GM12878 (cell line): ENCODE data around the gene NBPF3. TPM values are rescaled to one million over a fixed set of nuclear protein-coding genes. Genes with fewer than 3 reads are reported as not detected.
"Not testable (repeated sequence)": the region's sequence is repeated elsewhere in the genome, so short reads cannot be mapped to it uniquely, and the experiment has no call there.

Experiments used
- ATAC-seq: fragments of 200-7000 bp; cut with Tn5 transposase; 3 replicates; pipeline ENCODE4 v1.9.1; 2020; ENCODE audit warnings: mild to moderate bottlenecking, moderate library complexity
- BruUV-seq: library from RNA; stranded (reverse); fragments of 400-500 nt; replicated peaks from 2 replicates; lab custom pipeline; 2021; lab: Mats Ljungman, UMichigan
- CTCF ChIA-PET: fragments of 300-600 bp; sonication (Branson Sonifier 250); formaldehyde crosslinking; extraction: SDS; loops from one replicate; lab custom pipeline; 2021; ENCODE audit warnings: inconsistent platforms; lab: Yijun Ruan, JAX
- POLR2A ChIA-PET: fragments of 350-600 bp; formaldehyde crosslinking; extraction: SDS; loops from one replicate; lab custom pipeline; 2021; ENCODE audit warnings: inconsistent platforms; lab: Charles Lee
- RAD21 ChIA-PET: fragments of 300-600 bp; sonication (Branson Sonifier 250); formaldehyde crosslinking; loops from one replicate; lab custom pipeline; 2023; ENCODE audit warnings: antibody characterized with exemption; ENCODE audit not compliant: unreplicated experiment; lab: Charles Lee
- SMC1A ChIA-PET: fragments of 300-600 bp; sonication (Branson Sonifier 250); formaldehyde crosslinking; loops from one replicate; lab custom pipeline; 2023; ENCODE audit not compliant: unreplicated experiment, uncharacterized antibody; lab: Charles Lee
- DNase-seq: peaks from one replicate; pipeline ENCODE4 v3.0.0-alpha.2; 2011; ENCODE audit warnings: low read depth, low spot score
- FAIRE-seq: peaks from 3 replicates; lab custom pipeline; 2011; peaks lifted over from hg19 to GRCh38; lab: Jason Lieb, UNC
- H2AFZ ChIP-seq: 2 replicates; pipeline ENCODE4 v1.6.0; 2011; ENCODE audit warnings: low read depth, low read length, control low read depth; ENCODE audit not compliant: control insufficient read depth
- H3K27ac ChIP-seq: 2 replicates; pipeline ENCODE4 v1.5.1; 2011; ENCODE audit warnings: control low read depth; ENCODE audit not compliant: control insufficient read depth, insufficient read depth
- H3K27me3 ChIP-seq, 2 experiments: replicated peaks in 1 of 2; 2 replicates each; pipeline versions ENCODE4 v1.6.0 to v1.6.1; 2011; ENCODE audit warnings: low read length in 1 of 2; ENCODE audit not compliant: control insufficient read depth in 2 of 2, insufficient read depth in 2 of 2
- H3K36me3 ChIP-seq, 2 experiments: 2 replicates each; pipeline ENCODE4 v1.5.1; 2011; ENCODE audit warnings: low read length in 1 of 2; ENCODE audit not compliant: control insufficient read depth in 2 of 2, insufficient read depth in 2 of 2
- H3K4me1 ChIP-seq: 2 replicates; pipeline ENCODE4 v1.6.1; 2011; ENCODE audit warnings: mild to moderate bottlenecking, low read length, moderate library complexity, mixed read lengths; ENCODE audit not compliant: control insufficient read depth, insufficient read depth
- H3K4me2 ChIP-seq: 2 replicates; pipeline ENCODE4 v1.6.0; 2011; ENCODE audit warnings: control low read depth; ENCODE audit not compliant: control insufficient read depth, insufficient read depth
- H3K4me3 ChIP-seq: fragments of 200-600 bp; sonication (generic); 2 replicates; pipeline ENCODE4 v1.5.1; 2016
- H3K79me2 ChIP-seq: 2 replicates; pipeline ENCODE4 v1.6.0; 2011; ENCODE audit warnings: low read length; ENCODE audit not compliant: control insufficient read depth, insufficient read depth
- H3K9ac ChIP-seq: 2 replicates; pipeline ENCODE4 v1.8.0; 2011; ENCODE audit warnings: low read length, control low read depth, mixed read lengths; ENCODE audit not compliant: control insufficient read depth, insufficient read depth
- H3K9me3 ChIP-seq: replicated peaks from 3 replicates; pipeline ENCODE4 v1.5.1; 2011; ENCODE audit warnings: mild to moderate bottlenecking, low read length; ENCODE audit not compliant: control insufficient read depth, insufficient read depth
- H4K20me1 ChIP-seq: 2 replicates; pipeline ENCODE4 v1.6.0; 2011; ENCODE audit not compliant: control insufficient read depth, insufficient read depth
- CUX1 ChIP-seq: IDR thresholded peaks from 2 replicates; pipeline ENCODE4 v1.6.1; 2012; ENCODE audit warnings: improper control_type of control experiment, low read depth, low read length; ENCODE audit not compliant: insufficient replicate concordance
- KAT2A ChIP-seq: conservative IDR thresholded peaks from 2 replicates; pipeline ENCODE4 v1.6.1; 2011; ENCODE audit warnings: low read depth, low read length; ENCODE audit not compliant: control insufficient read depth
- MTA2 ChIP-seq: fragments of 450-650 bp; IDR thresholded peaks from 2 replicates; pipeline ENCODE4 v1.6.1; 2016; ENCODE audit warnings: low read depth, mild to moderate bottlenecking, moderate library complexity
- POLR2AphosphoS2 ChIP-seq: IDR thresholded peaks from 2 replicates; pipeline ENCODE4 v1.6.1; 2011; ENCODE audit warnings: low read depth, mild to moderate bottlenecking, low read length, improper control_type of control experiment, moderate library complexity
- RAD21 ChIP-seq: IDR thresholded peaks from 2 replicates; pipeline ENCODE4 v1.6.1; 2011; ENCODE audit warnings: mild to moderate bottlenecking, low read depth, low read length, moderate library complexity; ENCODE audit not compliant: insufficient read depth
- SREBF1 ChIP-seq: IDR thresholded peaks from 2 replicates; pipeline ENCODE4 v1.6.1; 2012; ENCODE audit warnings: mild to moderate bottlenecking, low read length
- ZBTB4 ChIP-seq: fragments of 450-650 bp; formaldehyde crosslinking; IDR thresholded peaks from 2 replicates; pipeline ENCODE4 v1.4.0; 2022; ENCODE audit warnings: mild to moderate bottlenecking, moderate library complexity
- WGBS: methylation state at CpG from one replicate; pipeline ENCODE4 v1.1.6; 2016; ENCODE audit warnings: low lambda C conversion rate; ENCODE audit not compliant: insufficient replicate concordance, insufficient coverage; ENCODE audit errors: missing lambda C conversion rate; 5-methylcytosine and 5-hydroxymethylcytosine counted together
- in situ Hi-C: fragments of 300-500 bp; cut with MboI; formaldehyde crosslinking; loops from 9 replicates; pipeline ENCODE4 v1.14.3; 2018; ENCODE audit warnings: mixed read lengths
- intact Hi-C: fragments of 100-400 bp; cut with micrococcal nuclease; formaldehyde crosslinking; loops from one replicate; pipeline ENCODE4 v1.14.2; 2022; ENCODE audit not compliant: unreplicated experiment
- polyA plus RNA-seq, 11 experiments: library from polyadenylated mRNA; depleted of rRNA in 4 of 11; unstranded in 6 of 11; stranded (reverse) in 5 of 11; fragments of >200 nt; fragmentation: Nextera tagmentation in 4 of 11; fragmentation: Illumina TruSeq in 1 of 11; extraction: Ambion mirVana in 4 of 11; extraction: Trizol in 1 of 11; gene quantifications; 1 replicate in 1 of 11; 2 replicates in 10 of 11; pipeline versions ENCODE4 v1.2.1 to v1.2.3, GENCODE V29; 2011 to 2016; ENCODE audit warnings: inconsistent platforms in 2 of 11, missing spikeins in 2 of 11, low read depth in 1 of 11
- total RNA-seq, 4 experiments: library from RNA; depleted of rRNA in 3 of 4; stranded (reverse); fragments of >200 nt in 3 of 4; fragmentation: Illumina TruSeq in 1 of 4; extraction: Trizol in 1 of 4; gene quantifications; 2 replicates each; pipeline versions ENCODE4 v1.2.1 to v1.2.3, GENCODE V29; 2013 to 2021

Gene NBPF3
- total and polyA plus RNA-seq, 10 of the 15 experiments (the other 5 are each of a cell fraction or from before 2014, with no cell fraction given) = 0.56 to 4.4 (median 2.7) TPM

- 56% methylated on average over 4 of the region's 5 CpGs for WGBS
- in situ Hi-C loops, H3K9me3 ChIP-seq, H4K20me1 ChIP-seq, H3K9ac ChIP-seq, intact Hi-C loops, RAD21 ChIA-PET, H3K27me3 ChIP-seq, H3K4me2 ChIP-seq, H3K36me3 ChIP-seq, DNase-seq, H3K27ac ChIP-seq, H3K4me3 ChIP-seq, POLR2A ChIA-PET, ATAC-seq, CTCF ChIA-PET, H3K4me1 ChIP-seq, FAIRE-seq, H2AFZ ChIP-seq, BruUV-seq, SMC1A ChIA-PET, H3K79me2 ChIP-seq: not testable (repeated sequence)
Measured at GRCh38 chr1:21454904-21455303, 15.0 kb downstream of the NBPF3 start.

- Histone ChIP-seq H2AFZ (no peak overlapping the region), H3K27ac (no peak overlapping the region), H3K4me2 (no peak overlapping the region), H3K27me3 (no peaks in the 10 kb centered on the region), H3K4me3 (no peak overlapping the region), H3K9ac (no peak overlapping the region), H3K4me1 (no peaks in the 10 kb centered on the region), H3K79me2 (no peaks in the 10 kb centered on the region), H3K36me3 (no peaks in the 10 kb centered on the region), H4K20me1 (no peaks in the 10 kb centered on the region), H3K9me3 (no peaks in the 10 kb centered on the region)
- WGBS = 29% methylated on average over 1 of the region's 1 CpG
- ChIA-PET SMC1A (no interaction called here), RAD21 (no interaction called here), POLR2A (no interaction called here), CTCF (no interaction called here)
- intact Hi-C loops = no loop called here
- ATAC-seq = no peak
- in situ Hi-C loops = no loop called here
- no peak for FAIRE-seq
- no TSS peak for BruUV-seq
- no peak for DNase-seq
- TF ChIP-seq SREBF1 (no peak), RAD21 (no peak), MTA2 (no peak), ZBTB4 (CRISPR knock-in tag) (no peak), CUX1 (no peak), KAT2A (no peak), POLR2AphosphoS2 (no peak)
Measured at GRCh38 chr1:21457654-21458053, 17.7 kb downstream of the NBPF3 start.
